HG03354 (cell line): Measurements from ENCODE around the gene NXT1.
A peak's percentile ranks its signal among the peaks of the same experiment; 100 is the strongest.

Experiments used
- ATAC-seq: cut with Tn5 transposase; IDR thresholded peaks from one replicate; pipeline ENCODE4 v1.9.1; 2021; ENCODE audit warnings: mild to moderate bottlenecking; ENCODE audit not compliant: unreplicated experiment, poor library complexity, severe bottlenecking

NXT1 gene

DNA sequence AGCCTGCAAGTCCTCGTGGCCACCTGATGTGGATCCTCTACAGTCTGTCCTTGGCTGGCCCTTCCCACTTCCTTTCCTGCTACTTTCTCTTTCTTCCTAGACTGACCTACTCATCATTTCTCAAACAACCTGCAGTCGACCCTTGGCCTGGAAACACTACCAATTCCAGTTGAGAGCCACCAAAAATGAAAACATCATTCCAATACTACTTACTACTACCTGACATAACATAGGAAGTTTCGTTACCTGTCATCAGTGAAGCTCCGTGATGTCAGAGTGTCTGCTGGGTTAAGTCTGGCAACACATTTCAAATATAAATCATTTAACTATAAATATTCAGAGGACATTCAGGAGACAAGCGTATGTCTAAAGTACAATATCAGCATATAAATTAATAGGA, 25.2 kb downstream of the NXT1 start:
- ATAC-seq: no peak

DNA sequence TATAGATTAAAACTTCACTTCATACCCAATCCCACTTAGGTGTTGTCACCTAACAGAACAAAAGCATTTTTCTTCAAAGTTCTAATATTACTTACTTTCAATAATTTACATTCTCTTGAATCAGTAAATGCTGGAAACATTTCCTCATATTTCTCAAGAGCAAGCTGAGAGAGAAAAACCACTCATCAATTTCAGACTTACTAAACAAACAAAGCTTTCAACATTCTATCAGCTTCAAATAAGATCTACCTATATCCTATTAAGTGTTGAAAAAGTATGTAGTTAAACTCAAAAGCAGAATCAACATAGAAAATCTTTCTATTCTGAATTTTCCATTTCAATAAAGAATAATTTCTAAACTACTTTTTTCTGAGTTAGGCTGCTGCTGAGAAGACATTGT, 29.2 kb downstream of the NXT1 start:
- ATAC-seq: no peak

DNA sequence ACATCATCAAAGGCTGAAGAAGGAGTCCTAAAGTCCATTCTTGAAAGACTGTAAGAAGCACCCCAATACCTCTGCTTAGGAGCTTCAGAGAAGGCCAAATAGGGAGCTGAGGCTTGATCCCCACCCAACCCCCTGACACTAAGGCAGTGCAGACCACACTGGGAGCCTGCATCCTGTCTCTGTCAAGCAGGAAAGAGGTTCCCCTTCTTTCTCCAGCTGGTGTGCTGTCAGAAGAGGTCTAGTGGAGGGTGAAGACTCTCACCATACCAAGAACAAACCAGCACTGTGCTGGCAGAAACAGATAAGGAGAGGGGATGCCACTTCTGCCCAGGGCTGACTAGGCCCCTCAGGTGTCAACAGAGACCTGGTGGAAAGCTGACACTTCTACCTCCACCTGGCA, 31.3 kb downstream of the NXT1 start:
- ATAC-seq: no peak

DNA sequence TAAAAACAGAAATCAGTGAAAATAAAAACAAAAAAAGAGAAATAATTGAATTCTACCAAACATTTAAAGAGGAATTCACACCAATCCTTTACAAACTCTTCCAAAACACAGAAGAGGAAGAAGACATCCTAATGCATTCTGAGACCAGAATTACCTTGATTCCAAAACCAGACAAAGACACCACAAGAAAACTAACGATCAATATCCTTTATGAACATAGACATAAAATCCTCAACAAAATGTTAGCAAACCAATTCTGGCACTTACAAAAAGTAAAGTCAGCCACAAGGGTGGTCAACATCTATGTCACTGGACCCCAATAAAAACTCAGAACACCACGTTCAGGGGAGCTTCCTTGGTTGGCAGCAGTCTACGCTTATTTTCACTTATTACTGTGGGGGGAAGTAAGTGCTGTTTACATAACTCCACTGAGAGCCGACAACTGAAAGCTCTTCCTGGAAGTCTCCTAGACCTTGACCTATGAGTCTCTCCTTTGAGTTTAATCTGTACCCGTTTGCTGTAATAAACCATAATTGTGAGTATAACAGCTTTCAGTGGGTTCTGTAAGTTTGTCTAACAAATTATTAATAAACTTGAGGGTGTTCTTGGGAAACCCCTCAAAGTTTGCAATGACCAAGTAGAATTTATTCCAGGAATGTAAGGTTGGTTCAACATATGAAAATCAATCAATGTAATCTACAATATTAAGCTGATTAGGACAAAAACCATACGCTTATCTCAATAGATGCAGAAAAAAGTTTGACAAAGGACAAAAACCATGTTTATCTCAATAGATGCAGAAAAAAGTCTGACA, 35.9 kb downstream of the NXT1 start:
- ATAC-seq: no peak

DNA sequence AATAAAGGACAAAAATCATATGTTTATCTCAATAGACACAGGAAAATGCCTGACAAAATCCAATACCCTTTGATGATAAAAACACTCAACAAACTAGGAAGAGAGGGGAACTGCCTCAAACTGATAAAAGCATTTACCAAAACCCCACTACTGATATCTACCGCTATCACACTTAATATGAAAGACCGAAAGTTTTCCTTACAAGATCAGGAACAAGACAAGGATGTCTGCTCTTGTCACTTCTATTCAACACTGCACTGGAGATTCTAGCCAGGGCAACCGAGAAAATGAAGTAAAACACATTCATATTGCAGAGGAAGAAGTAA, 36.5 kb downstream of the NXT1 start:
- ATAC-seq: no peak

DNA sequence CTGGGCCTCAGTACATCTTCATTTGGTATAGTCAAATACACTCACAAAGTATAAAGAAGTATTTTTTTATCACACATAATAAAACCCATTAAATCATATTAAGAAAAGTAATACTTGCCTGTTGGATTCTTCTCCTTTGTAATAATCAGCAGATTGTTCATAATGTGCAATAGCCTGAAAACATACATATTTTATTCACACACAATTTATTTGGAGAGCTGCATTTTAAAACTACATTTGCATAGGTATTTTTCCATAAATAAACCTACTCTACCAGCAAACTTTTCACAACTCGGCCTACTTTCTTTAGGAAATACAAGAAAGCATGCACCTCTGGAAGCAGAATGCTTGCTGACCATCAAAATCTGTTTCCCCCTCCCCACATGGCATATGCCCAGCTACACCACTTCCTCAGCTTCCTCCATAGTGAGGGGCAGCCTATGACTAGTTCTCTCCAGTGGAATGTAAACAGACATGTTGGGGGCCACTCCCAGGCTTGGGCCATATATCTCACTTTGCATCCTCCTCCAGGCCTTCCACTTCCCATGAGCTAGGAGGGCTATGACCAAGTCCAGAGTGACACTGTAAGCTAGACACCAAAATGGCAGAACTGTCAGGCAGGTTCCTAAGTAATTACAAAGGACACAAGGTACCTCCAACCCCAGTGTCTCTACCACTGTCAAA, 39.6 kb downstream of the NXT1 start:
- ATAC-seq: no peak

DNA sequence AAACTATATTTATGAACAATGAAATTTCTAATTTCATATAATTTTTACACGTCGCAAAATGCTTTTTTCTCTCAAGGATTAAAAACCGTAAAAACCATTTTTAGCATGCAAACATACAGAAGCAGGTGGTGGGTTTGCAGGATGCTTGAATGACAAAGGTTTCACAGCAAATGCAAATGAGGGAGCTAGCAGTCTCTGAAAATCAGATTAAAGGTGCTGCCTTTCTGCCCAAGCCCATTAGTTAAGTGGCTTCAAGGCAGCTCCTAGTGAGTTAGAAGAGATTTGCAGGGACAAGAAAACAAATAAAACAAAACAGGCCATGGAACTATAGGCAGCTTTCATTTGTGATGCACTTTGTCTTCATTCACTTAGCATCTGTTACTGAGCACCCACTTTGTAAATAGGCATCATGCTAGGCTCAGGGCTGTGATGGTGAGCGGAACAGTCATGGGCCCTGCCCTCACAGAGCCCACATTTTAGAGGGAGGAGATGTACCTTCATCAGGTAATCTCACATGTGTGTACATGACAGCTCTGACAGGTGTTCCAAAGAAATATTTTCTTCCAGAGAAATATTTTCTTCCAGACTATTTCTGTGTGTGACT, 41.2 kb downstream of the NXT1 start:
- no peak for ATAC-seq

DNA sequence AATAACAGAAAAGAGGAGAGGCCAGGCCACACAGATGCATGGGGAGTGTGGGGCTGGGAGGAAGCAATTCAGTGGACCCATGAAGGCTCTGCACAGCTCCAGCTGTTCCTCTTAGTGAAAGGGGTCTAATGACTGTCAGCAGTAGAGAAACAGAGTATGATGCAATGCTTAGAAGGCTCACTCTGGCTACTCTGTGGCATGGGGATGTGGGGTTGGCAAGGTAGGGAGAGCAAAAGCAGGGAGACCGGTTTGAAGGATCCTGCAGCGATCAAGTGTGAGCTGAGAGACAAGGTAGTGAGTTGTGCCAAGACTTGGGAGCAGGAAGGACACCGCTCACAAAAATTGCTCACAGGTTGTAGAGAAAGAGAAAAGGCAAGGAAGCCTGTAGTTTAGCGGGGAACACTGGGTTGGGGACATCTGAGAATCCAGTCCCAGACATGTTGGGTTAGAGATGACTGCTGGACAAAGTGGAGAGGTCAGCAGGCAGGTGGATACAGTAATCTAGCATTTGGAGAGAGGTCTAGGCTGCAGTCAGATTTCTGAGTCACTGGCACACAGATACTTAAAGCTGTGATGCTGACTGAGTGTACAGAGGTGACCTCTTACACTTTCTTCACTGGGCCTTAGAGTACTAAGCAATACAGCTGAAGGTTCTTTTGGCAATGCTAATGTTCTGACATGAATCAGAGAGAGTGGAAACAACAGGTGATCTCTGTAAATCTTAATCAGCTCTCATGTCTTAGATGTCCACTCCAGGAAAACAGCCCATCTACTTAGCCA, 43.6 kb downstream of the NXT1 start:
- ATAC-seq: no peak

DNA sequence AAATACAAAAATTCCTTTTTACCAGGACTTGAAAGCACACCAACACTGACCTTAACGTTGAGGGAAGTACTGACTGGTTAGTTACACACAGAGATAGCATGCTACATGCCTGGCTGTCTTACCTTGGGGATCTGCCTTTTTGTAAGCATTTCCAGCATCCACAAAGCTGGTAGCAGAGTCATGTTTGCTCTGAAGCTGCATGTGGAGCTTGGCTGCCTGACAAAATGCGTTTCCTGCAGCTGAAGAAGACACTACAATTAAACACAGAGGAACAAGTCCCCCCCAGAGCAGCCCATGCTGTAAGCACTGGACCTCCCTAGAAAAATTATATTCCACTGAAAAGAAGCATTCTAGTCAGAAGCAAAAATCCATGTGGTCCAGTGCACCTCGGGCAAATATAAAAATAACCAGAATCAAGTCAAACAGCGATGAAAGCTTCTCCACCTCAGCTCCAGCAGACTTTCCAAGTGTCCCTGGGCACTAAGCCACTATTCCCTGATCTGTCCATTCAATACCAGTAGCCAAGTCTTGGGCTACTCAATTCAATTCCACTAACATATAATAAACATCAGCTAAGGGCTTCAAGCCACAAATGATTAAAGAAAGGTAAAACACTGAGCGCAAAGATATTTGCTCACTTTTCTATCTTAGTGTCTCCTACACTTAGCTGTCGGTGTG, 46.5 kb downstream of the NXT1 start:
- ATAC-seq: no peak

DNA sequence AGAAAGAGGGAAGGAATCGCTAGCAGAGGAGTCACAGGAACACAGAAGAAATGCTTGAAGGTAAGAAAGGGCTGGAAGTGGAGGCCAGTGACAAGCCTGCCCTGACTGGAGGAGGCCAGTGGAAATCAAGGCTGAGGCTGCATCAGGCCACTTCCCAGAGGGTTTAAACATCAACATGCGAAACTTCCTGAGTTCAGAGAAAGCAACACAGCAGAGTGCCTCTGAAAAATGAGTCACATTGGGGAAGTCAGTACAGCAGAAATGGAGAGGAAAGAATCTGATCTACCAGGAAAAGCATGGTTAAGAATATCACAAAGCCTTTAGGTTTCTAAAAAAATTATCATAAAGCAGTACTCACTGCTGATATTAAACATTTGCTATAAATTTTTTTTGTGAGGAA, 47.4 kb downstream of the NXT1 start:
- no peak for ATAC-seq

DNA sequence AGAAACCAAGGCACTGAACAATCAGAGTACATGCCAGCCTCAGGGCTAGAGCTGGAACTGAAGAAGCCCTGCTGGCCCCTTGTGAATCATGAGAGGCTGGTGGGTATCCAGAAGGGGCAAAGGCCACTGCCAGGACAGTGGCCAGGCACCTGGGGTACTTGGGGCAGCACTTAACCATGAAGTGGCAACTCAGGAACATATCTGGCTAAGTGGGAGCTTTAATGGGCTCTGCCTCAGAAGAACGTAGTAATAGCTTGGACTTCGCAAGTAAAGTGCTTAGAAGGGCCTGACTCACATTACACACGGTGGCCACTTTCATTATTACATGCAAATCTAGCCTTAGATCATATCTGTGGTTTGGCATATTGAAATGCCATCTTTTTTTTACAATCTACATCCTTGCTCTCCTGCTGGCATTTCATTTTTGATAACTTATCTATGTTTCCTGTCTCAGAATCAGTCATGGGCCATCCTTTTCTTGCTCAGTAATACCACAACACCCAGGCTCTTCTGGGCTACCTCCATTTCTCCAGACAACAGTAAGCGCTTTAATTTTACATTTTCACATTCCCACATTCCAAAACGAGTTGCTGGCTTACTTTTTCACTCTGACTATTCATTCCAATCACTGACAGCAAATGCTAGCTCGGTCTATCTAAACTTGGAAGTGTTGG, 49.1 kb downstream of the NXT1 start:
- ATAC-seq: peak; percentile 70

DNA sequence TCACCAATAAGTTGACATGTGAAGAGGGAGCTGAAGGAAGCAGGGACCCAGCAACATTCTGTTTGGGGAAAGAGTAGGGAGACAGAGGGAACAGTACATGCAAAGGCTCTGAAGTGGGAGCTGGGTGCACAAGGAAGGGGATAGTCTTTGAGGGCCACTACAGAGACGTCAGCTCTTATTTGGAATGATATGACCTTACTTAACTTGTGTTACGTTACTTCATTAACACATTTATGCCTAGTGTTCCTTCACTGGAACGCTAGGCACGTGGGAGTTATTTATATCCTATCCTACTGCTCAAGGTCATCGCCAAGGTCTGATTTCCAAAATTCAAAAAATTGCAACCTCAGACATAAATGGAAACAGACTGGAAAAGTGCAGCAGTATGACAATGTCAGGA, 50.5 kb downstream of the NXT1 start:
- no peak for ATAC-seq

DNA sequence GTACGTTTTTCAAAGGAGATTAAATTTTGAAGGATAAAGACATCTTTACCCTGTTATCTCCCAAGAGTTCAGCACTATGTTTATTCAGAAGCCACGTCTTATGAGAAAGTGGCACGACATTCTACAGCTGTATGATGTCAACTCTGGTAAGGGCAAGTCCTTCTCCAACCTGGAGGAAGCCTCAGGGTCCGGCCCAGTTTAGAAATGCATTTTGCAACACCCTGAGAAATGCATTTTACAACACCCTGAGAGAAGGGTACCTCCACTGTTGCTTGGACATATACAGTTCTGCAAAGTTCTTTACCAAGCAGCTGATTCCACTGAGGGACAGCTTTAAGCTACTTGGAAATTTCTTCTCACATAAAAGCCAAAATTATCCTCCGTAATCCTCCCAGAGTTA, 53.2 kb downstream of the NXT1 start:
- ATAC-seq: no peak

DNA sequence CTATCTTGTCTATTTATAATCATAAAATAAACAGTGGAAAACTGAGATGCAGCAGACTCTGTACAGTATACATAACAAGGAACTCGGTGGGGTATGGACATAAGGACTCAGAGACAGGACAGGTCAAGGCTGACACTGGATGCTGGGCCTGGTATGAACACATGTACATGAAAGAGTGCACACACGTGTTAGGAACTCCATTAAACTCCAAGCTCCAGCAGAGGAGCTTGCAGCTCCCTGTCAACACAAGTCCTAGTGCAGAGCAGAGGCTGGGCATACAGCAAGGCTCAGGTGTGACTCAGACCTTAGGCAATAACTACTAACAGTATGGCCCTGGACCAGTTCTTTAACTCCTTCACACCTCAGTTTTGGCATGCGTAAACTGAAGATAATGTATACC, 53.6 kb downstream of the NXT1 start:
- ATAC-seq: no peak
